GM23338 (cell line): Measurements from ENCODE around the gene RAB11FIP3. TPM values are rescaled to one million over a fixed set of nuclear protein-coding genes. Genes with fewer than 3 reads are reported as not detected.

Source experiments
- ATAC-seq: fragments of 200-7000 bp; cut with Tn5 transposase; 3 replicates; pipeline ENCODE4 v1.9.1; 2020
- DNase-seq: peaks from one replicate; pipeline ENCODE4 v3.0.0-alpha.2; 2015; ENCODE audit warnings: low spot score
- H2AFZ ChIP-seq: fragments of 200-600 bp; sonication (generic); 2 replicates; pipeline ENCODE4 v1.8.0; 2016; ENCODE audit warnings: antibody characterized with exemption, mild to moderate bottlenecking, moderate library complexity
- H3F3A ChIP-seq: fragments of 200-600 bp; sonication (generic); replicated peaks from 2 replicates; pipeline ENCODE4 v1.8.0; 2017; ENCODE audit warnings: antibody characterized with exemption, mixed run types, low read depth
- H3K27ac ChIP-seq: fragments of 200-600 bp; sonication (generic); 2 replicates; pipeline ENCODE4 v1.6.1; 2016; ENCODE audit warnings: low read depth
- H3K27me3 ChIP-seq: fragments of 200-600 bp; sonication (generic); 2 replicates; pipeline ENCODE4 v1.8.0; 2016; ENCODE audit warnings: mild to moderate bottlenecking, mixed run types, moderate library complexity; ENCODE audit not compliant: insufficient read depth
- H3K36me3 ChIP-seq: fragments of 200-600 bp; sonication (generic); 2 replicates; pipeline ENCODE4 v1.8.0; 2016; ENCODE audit warnings: mild to moderate bottlenecking; ENCODE audit not compliant: insufficient read depth
- H3K4me1 ChIP-seq: fragments of 200-600 bp; sonication (generic); 2 replicates; pipeline ENCODE4 v1.8.0; 2016; ENCODE audit warnings: mild to moderate bottlenecking, moderate library complexity; ENCODE audit not compliant: insufficient read depth
- H3K4me2 ChIP-seq: fragments of 200-600 bp; sonication (generic); 2 replicates; pipeline ENCODE4 v1.7.1; 2017; ENCODE audit warnings: mixed run types
- H3K4me3 ChIP-seq: fragments of 200-600 bp; sonication (generic); 2 replicates; pipeline ENCODE4 v1.6.1; 2016; ENCODE audit warnings: mixed run types
- H3K79me2 ChIP-seq: fragments of 200-600 bp; sonication (generic); replicated peaks from 2 replicates; pipeline ENCODE4 v1.8.0; 2017; ENCODE audit warnings: mild to moderate bottlenecking; ENCODE audit not compliant: insufficient read depth
- H3K9me2 ChIP-seq: fragments of 200-600 bp; sonication (generic); 2 replicates; pipeline ENCODE4 v1.8.0; 2017; ENCODE audit not compliant: insufficient read depth
- H4K20me1 ChIP-seq: fragments of 200-600 bp; sonication (generic); replicated peaks from 2 replicates; pipeline ENCODE4 v1.8.0; 2017; ENCODE audit warnings: mild to moderate bottlenecking; ENCODE audit not compliant: insufficient read depth
- H3K27ac Mint-ChIP-seq: 2 replicates; pipeline ENCODE4 v1.8.0; 2020; ENCODE audit warnings: inconsistent platforms, mild to moderate bottlenecking, moderate library complexity, mixed read lengths
- H3K27me3 Mint-ChIP-seq: 3 replicates; pipeline ENCODE4 v1.8.0; 2022; ENCODE audit warnings: low read depth, mild to moderate bottlenecking, moderate library complexity, mixed read lengths, inconsistent platforms; ENCODE audit not compliant: insufficient read depth, poor library complexity
- H3K36me3 Mint-ChIP-seq: 3 replicates; pipeline ENCODE4 v1.8.0; 2021; ENCODE audit warnings: low read depth, mild to moderate bottlenecking, inconsistent platforms, moderate library complexity, mixed read lengths
- H3K4me1 Mint-ChIP-seq: 3 replicates; pipeline ENCODE4 v1.8.0; 2020; ENCODE audit warnings: mild to moderate bottlenecking, inconsistent platforms, mixed read lengths
- H3K4me3 Mint-ChIP-seq: 3 replicates; pipeline ENCODE4 v1.8.0; 2021; ENCODE audit warnings: moderate library complexity, mild to moderate bottlenecking, inconsistent platforms, mixed read lengths
- H3K9me3 Mint-ChIP-seq: 3 replicates; pipeline ENCODE4 v1.8.0; 2020; ENCODE audit warnings: moderate library complexity, mild to moderate bottlenecking, inconsistent platforms, mixed read lengths
- CREB1 ChIP-seq: fragments of 250-450 bp; sonication (Bioruptor Pico); IDR thresholded peaks from 2 replicates; pipeline ENCODE4 v1.5.0; 2020; ENCODE audit warnings: low read depth, mild to moderate bottlenecking, moderate library complexity
- ETS1 ChIP-seq: IDR thresholded peaks from 2 replicates; pipeline ENCODE4 v1.6.1; 2016; ENCODE audit warnings: antibody characterized with exemption
- EZH2 ChIP-seq: fragments of 200-600 bp; sonication (generic); IDR thresholded peaks from one replicate; pipeline ENCODE4 v1.8.0; 2017; ENCODE audit warnings: antibody characterized with exemption, mild to moderate bottlenecking, low read depth; ENCODE audit not compliant: unreplicated experiment
- EZH2phosphoT487 ChIP-seq: fragments of 200-600 bp; sonication (generic); IDR thresholded peaks from one replicate; pipeline ENCODE4 v1.8.1; 2018; ENCODE audit warnings: antibody characterized with exemption; ENCODE audit not compliant: unreplicated experiment
- JUNB ChIP-seq: IDR thresholded peaks from one replicate; pipeline ENCODE4 v1.6.1; 2016; ENCODE audit warnings: antibody characterized with exemption; ENCODE audit not compliant: unreplicated experiment
- NANOG ChIP-seq: IDR thresholded peaks from 2 replicates; pipeline ENCODE4 v1.6.1; 2016; ENCODE audit warnings: antibody characterized with exemption, borderline replicate concordance
- POLR2AphosphoS5 ChIP-seq: IDR thresholded peaks from 2 replicates; pipeline ENCODE4 v1.6.1; 2016; ENCODE audit warnings: antibody characterized with exemption, low read depth
- REST ChIP-seq: IDR thresholded peaks from one replicate; pipeline ENCODE4 v1.6.1; 2018; ENCODE audit warnings: antibody characterized with exemption; ENCODE audit not compliant: unreplicated experiment
- STAT1 ChIP-seq: IDR thresholded peaks from one replicate; pipeline ENCODE4 v1.6.1; 2016; ENCODE audit warnings: antibody characterized with exemption; ENCODE audit not compliant: unreplicated experiment
- ZNF114 ChIP-seq: fragments of 250-450 bp; sonication (Bioruptor Pico); IDR thresholded peaks from 2 replicates; pipeline ENCODE4 v1.5.0; 2020; ENCODE audit warnings: mild to moderate bottlenecking, moderate library complexity
- ZNF331 ChIP-seq: fragments of 250-450 bp; sonication (Bioruptor Pico); IDR thresholded peaks from 2 replicates; pipeline ENCODE4 v1.5.0; 2020; ENCODE audit warnings: low read depth, mild to moderate bottlenecking, moderate library complexity
- polyA plus RNA-seq: library from polyadenylated mRNA; unstranded; fragments of >200 nt; fragmentation: Nextera tagmentation; extraction: Ambion mirVana; gene quantifications from 2 replicates; pipeline ENCODE4 v1.2.1, GENCODE V29; 2016
- total RNA-seq: library from RNA; depleted of rRNA; stranded (reverse); fragments of >200 nt; shearing (Covaris generic); gene quantifications from 2 replicates; pipeline ENCODE4 v1.2.3, GENCODE V29; 2014
- TF ChIP-seq, protein P1 (sequence below), 2 experiments: fragments of 200-600 bp in 1 of 2; sonication (generic) in 1 of 2; conservative IDR thresholded peaks; 2 replicates each; pipeline versions ENCODE4 v1.5.1 to v1.6.1; 2016 to 2017; ENCODE audit warnings: antibody characterized with exemption in 2 of 2, low read depth in 2 of 2, mild to moderate bottlenecking in 2 of 2, moderate library complexity in 1 of 2
- TF ChIP-seq, protein P2 (sequence below): fragments of 250-450 bp; sonication (Bioruptor Pico); IDR thresholded peaks from 2 replicates; pipeline ENCODE4 v1.5.0; 2020; ENCODE audit warnings: mild to moderate bottlenecking, moderate library complexity

The RAB11FIP3 gene
- total and polyA plus RNA-seq, 2 experiments from 2014 or later = 3.2 to 29.2 TPM

DNA sequence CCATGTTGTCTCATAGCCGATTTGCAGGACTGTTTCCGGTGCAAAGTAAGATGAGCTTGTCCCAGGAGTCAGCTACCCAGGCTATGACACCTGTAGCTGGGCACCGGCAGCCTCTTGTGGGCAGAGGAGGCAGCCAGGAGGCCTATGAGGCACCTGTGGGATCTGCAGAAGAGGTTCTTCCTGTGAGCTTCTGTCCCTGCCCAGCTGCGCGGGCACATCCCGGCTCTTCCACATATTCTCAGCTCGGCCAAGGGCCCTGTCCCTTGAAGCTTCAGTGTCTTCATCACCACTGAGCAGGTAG, 80.7 kb downstream of the RAB11FIP3 start:
- no peak overlapping the region for H3K27ac Mint-ChIP-seq
- no peak overlapping the region for H3K4me3 Mint-ChIP-seq
- H3K27me3 ChIP-seq = no peaks in the 10 kb centered on the region
- no peak for DNase-seq
- H4K20me1 ChIP-seq = no peaks in the 10 kb centered on the region
- no peak overlapping the region for H3K4me3 ChIP-seq
- no peaks in the 10 kb centered on the region for H3K36me3 ChIP-seq
- no peaks in the 10 kb centered on the region for H3K9me3 Mint-ChIP-seq
- H3K27me3 Mint-ChIP-seq = peaks cover 15% of the 10 kb centered on the region
- no peak overlapping the region for H3K27ac ChIP-seq
- H3K9me2 ChIP-seq = no peaks in the 10 kb centered on the region
- H3K4me1 ChIP-seq = no peaks in the 10 kb centered on the region
- peaks cover 3% of the 10 kb centered on the region; the same call in 1 of the 3 replicates for H3K36me3 Mint-ChIP-seq
- H3K79me2 ChIP-seq = no peaks in the 10 kb centered on the region
- H2AFZ ChIP-seq = no peak overlapping the region
- no peak for ATAC-seq
- H3K4me2 ChIP-seq = no peak overlapping the region
- 0 out of 2 replicates have a peak, but pooled peaks cover 3% of the 10 kb centered on the region for H3F3A ChIP-seq
- no peak for TF ChIP-seq EZH2phosphoT487
- no peak for TF ChIP-seq REST
- TF ChIP-seq ZNF114 (CRISPR knock-in tag) = no peak
- TF ChIP-seq JUNB = no peak
- TF ChIP-seq, protein P1, sequence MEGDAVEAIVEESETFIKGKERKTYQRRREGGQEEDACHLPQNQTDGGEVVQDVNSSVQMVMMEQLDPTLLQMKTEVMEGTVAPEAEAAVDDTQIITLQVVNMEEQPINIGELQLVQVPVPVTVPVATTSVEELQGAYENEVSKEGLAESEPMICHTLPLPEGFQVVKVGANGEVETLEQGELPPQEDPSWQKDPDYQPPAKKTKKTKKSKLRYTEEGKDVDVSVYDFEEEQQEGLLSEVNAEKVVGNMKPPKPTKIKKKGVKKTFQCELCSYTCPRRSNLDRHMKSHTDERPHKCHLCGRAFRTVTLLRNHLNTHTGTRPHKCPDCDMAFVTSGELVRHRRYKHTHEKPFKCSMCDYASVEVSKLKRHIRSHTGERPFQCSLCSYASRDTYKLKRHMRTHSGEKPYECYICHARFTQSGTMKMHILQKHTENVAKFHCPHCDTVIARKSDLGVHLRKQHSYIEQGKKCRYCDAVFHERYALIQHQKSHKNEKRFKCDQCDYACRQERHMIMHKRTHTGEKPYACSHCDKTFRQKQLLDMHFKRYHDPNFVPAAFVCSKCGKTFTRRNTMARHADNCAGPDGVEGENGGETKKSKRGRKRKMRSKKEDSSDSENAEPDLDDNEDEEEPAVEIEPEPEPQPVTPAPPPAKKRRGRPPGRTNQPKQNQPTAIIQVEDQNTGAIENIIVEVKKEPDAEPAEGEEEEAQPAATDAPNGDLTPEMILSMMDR (conservative IDR thresholded peaks at IDR 0.05; ENCODE audit: low read depth in 2 of 2) = no peak
- no peak for TF ChIP-seq NANOG
- no peak for TF ChIP-seq POLR2AphosphoS5
- no peak for TF ChIP-seq ETS1
- TF ChIP-seq, protein P2, sequence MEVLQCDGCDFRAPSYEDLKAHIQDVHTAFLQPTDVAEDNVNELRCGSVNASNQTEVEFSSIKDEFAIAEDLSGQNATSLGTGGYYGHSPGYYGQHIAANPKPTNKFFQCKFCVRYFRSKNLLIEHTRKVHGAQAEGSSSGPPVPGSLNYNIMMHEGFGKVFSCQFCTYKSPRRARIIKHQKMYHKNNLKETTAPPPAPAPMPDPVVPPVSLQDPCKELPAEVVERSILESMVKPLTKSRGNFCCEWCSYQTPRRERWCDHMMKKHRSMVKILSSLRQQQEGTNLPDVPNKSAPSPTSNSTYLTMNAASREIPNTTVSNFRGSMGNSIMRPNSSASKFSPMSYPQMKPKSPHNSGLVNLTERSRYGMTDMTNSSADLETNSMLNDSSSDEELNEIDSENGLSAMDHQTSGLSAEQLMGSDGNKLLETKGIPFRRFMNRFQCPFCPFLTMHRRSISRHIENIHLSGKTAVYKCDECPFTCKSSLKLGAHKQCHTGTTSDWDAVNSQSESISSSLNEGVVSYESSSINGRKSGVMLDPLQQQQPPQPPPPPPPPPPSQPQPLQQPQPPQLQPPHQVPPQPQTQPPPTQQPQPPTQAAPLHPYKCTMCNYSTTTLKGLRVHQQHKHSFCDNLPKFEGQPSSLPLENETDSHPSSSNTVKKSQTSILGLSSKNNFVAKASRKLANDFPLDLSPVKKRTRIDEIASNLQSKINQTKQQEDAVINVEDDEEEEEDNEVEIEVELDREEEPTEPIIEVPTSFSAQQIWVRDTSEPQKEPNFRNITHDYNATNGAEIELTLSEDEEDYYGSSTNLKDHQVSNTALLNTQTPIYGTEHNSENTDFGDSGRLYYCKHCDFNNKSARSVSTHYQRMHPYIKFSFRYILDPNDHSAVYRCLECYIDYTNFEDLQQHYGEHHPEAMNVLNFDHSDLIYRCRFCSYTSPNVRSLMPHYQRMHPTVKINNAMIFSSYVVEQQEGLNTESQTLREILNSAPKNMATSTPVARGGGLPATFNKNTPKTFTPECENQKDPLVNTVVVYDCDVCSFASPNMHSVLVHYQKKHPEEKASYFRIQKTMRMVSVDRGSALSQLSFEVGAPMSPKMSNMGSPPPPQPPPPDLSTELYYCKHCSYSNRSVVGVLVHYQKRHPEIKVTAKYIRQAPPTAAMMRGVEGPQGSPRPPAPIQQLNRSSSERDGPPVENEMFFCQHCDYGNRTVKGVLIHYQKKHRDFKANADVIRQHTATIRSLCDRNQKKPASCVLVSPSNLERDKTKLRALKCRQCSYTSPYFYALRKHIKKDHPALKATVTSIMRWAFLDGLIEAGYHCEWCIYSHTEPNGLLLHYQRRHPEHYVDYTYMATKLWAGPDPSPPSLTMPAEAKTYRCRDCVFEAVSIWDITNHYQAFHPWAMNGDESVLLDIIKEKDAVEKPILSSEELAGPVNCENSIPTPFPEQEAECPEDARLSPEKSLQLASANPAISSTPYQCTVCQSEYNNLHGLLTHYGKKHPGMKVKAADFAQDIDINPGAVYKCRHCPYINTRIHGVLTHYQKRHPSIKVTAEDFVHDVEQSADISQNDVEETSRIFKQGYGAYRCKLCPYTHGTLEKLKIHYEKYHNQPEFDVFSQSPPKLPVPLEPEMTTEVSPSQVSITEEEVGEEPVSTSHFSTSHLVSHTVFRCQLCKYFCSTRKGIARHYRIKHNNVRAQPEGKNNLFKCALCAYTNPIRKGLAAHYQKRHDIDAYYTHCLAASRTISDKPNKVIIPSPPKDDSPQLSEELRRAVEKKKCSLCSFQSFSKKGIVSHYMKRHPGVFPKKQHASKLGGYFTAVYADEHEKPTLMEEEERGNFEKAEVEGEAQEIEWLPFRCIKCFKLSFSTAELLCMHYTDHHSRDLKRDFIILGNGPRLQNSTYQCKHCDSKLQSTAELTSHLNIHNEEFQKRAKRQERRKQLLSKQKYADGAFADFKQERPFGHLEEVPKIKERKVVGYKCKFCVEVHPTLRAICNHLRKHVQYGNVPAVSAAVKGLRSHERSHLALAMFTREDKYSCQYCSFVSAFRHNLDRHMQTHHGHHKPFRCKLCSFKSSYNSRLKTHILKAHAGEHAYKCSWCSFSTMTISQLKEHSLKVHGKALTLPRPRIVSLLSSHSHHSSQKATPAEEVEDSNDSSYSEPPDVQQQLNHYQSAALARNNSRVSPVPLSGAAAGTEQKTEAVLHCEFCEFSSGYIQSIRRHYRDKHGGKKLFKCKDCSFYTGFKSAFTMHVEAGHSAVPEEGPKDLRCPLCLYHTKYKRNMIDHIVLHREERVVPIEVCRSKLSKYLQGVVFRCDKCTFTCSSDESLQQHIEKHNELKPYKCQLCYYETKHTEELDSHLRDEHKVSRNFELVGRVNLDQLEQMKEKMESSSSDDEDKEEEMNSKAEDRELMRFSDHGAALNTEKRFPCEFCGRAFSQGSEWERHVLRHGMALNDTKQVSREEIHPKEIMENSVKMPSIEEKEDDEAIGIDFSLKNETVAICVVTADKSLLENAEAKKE (CRISPR knock-in tag) = no peak
- TF ChIP-seq STAT1 = no peak
- no peak for TF ChIP-seq EZH2
- no peak for TF ChIP-seq CREB1 (CRISPR knock-in tag)
- TF ChIP-seq ZNF331 (CRISPR knock-in tag) = no peak
- H3K4me1 Mint-ChIP-seq = no peaks in the 10 kb centered on the region; the same call in 2 of the 3 replicates
